ACC112 (cell line): ENCODE results near the gene HNRNPR.
A peak's percentile ranks its signal among the peaks of the same experiment; 100 is the strongest.
"Not testable (repeated sequence)": the region's sequence is repeated elsewhere in the genome, so short reads cannot be mapped to it uniquely, and the experiment has no call there.

Source experiments
- H2AFZ ChIP-seq: fragments of 200-600 bp; sonication (generic); one replicate; pipeline ENCODE4 v1.6.0; 2017; ENCODE audit warnings: antibody characterized with exemption, low read length; ENCODE audit not compliant: unreplicated experiment
- H3K27ac ChIP-seq: fragments of 200-600 bp; sonication (generic); 2 replicates; pipeline ENCODE4 v1.5.1; 2014; ENCODE audit warnings: low read depth, mild to moderate bottlenecking, antibody characterized with exemption, low read length, moderate library complexity
- H3K27me3 ChIP-seq: fragments of 200-600 bp; sonication (generic); 2 replicates; pipeline ENCODE4 v1.6.1; 2014; ENCODE audit warnings: mild to moderate bottlenecking, antibody characterized with exemption, low read length, moderate library complexity, mixed read lengths; ENCODE audit not compliant: insufficient read depth
- H3K36me3 ChIP-seq: fragments of 200-600 bp; sonication (generic); 2 replicates; pipeline ENCODE4 v1.6.1; 2016; ENCODE audit warnings: mild to moderate bottlenecking, antibody characterized with exemption, low read length, moderate library complexity, mixed read lengths; ENCODE audit not compliant: insufficient read depth
- H3K4me1 ChIP-seq: fragments of 200-600 bp; sonication (generic); one replicate; pipeline ENCODE4 v1.6.1; 2016; ENCODE audit warnings: low read length, mixed read lengths; ENCODE audit not compliant: insufficient read depth, unreplicated experiment, control insufficient read depth
- H3K4me3 ChIP-seq: fragments of 200-600 bp; sonication (generic); 2 replicates; pipeline ENCODE4 v1.5.1; 2014; ENCODE audit warnings: mild to moderate bottlenecking, low read depth, low read length
- H3K79me2 ChIP-seq: fragments of 200-600 bp; sonication (generic); one replicate; pipeline ENCODE4 v1.6.0; 2016; ENCODE audit warnings: low read length; ENCODE audit not compliant: control insufficient read depth, unreplicated experiment, insufficient read depth

The HNRNPR gene

DNA sequence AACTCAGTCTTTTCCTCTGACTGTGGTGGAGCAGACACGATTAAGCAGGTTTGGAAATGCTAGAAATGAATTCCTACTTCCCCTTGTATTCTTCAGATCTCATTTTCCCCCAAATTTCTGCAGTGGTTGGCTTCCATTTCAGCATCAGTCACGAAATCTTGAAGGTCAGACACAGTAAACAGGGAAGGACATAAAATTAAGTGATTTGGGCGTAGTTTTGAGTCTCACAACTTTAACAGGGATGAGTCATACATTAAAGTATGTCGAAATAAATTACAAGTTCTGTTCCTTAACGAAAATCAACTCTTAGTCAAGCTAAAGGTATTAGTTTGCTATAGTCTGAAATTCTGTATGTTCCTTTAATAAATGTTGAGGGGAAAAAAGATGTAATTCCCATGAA, 61.1 kb downstream of the HNRNPR start:
- Histone ChIP-seq H3K4me1 (peaks cover 35% of the 10 kb centered on the region), H3K4me3 (peak overlapping the region; percentile 19; the same call in 1 of the 2 replicates), H3K27me3 (no peaks in the 10 kb centered on the region), H3K27ac (peak overlapping the region; percentile 79), H2AFZ (no peak overlapping the region), H3K36me3 (peaks cover 24% of the 10 kb centered on the region), H3K79me2 (no peaks in the 10 kb centered on the region)

DNA sequence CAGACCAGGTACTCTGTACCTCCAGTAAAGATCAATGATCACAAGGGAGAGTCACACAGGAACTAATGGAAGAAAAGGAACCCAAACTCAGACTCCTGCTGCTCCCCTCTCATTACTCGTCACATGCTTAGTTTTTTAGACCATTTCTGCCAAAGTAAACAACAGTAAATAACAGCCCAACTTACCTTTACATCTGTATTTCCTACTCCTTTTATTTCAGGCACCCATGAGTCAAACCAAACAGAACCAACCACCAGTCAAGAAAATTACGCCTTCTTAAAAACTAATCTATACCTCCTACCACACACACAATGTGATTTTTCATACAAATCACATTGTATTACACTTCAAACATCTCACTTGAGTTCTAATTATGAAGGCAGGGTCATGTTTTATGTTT, 65.4 kb downstream of the HNRNPR start:
- Histone ChIP-seq H3K27ac (no peak overlapping the region), H3K79me2 (no peaks in the 10 kb centered on the region), H2AFZ (no peak overlapping the region), H3K4me3 (no peak overlapping the region), H3K36me3 (peaks cover 24% of the 10 kb centered on the region), H3K4me1 (peaks cover 34% of the 10 kb centered on the region), H3K27me3 (no peaks in the 10 kb centered on the region)

DNA sequence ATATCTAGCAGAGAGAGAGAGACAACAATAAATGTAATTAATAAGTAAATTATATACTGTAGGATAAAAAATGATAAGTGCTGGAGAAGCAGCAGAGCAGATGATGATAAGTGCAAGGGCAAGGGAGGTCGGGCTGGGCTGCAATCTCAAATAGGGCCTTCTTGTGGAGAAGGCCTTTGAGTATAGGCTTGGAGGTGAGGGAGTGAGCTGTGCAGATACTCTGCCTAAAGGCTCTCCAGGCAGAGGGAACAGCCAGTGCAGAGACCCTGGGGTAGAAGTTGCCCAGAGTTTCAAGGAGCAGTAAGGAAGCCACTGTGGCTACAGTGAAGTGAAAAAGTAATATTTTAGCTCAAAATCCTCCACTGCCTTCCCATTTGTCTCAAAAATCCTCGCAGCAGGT, 67.6 kb downstream of the HNRNPR start:
- peaks cover 23% of the 10 kb centered on the region for H3K4me1 ChIP-seq
- H3K27me3 ChIP-seq: no peaks in the 10 kb centered on the region
- peaks cover 12% of the 10 kb centered on the region; the same call in 1 of the 2 replicates for H3K36me3 ChIP-seq
- no peak overlapping the region for H2AFZ ChIP-seq
- no peak overlapping the region for H3K4me3 ChIP-seq
- no peaks in the 10 kb centered on the region for H3K79me2 ChIP-seq
- no peak overlapping the region for H3K27ac ChIP-seq

DNA sequence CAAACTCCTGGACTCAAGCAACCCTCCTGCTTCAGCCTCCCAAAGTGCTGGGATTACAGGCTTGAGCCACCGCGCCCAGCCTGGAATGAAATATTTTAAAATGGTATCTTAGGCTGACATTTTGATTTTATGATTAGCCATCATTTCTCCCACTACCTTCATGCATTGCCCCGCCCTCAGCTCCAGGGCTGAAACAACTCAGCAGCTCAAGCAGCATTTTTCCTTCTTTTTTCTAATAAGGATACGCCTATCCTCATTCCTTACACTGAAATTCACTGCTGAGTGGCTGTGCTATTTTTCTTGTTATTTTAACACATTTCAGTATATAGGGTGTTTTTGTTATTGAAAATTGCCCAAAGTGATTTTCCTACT, 70.0 kb downstream of the HNRNPR start:
- H2AFZ ChIP-seq: no peak overlapping the region
- H3K36me3 ChIP-seq: no peaks in the 10 kb centered on the region
- no peaks in the 10 kb centered on the region for H3K27me3 ChIP-seq
- no peak overlapping the region for H3K4me3 ChIP-seq
- H3K27ac ChIP-seq: no peak overlapping the region
- peaks cover 23% of the 10 kb centered on the region for H3K4me1 ChIP-seq
- H3K79me2 ChIP-seq: no peaks in the 10 kb centered on the region

DNA sequence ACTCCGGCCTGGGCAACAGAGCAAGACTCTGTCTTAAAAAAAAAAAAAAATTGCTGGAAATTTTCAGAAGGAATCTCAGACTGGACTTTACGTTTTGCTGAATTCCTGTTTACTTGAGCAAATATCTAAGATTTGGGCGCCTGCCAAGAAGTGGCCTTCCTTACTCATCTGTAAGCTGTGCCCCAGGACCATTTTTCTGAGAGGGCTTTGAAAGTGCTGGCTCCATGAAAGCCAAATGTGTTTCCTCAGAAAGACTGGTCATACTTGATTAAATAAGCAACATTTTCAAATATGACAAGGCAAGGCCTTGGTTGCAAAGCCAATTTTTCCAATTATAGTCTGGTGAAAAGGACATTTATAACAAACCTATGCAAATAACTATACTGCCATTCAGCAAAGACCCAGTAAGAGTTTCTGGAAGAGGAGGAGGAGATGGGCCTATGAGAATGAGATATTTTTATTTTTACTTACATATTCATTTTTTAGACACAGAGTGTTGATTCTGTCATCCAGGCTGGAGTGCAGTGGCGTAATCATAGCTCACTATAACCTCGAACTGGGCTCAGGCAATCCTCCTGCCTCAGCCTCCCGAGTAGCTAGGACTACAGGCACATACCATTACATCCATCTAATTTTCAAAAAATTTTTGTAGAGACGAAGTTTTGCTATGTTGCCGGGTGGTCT, 70.5 kb downstream of the HNRNPR start:
- Histone ChIP-seq H3K4me3 (no peak overlapping the region), H3K27ac (peak overlapping the region; percentile 9; the same call in 1 of the 2 replicates), H3K4me1 (peaks cover 19% of the 10 kb centered on the region), H3K79me2 (no peaks in the 10 kb centered on the region), H3K27me3 (no peaks in the 10 kb centered on the region), H2AFZ (no peak overlapping the region), H3K36me3 (no peaks in the 10 kb centered on the region)

DNA sequence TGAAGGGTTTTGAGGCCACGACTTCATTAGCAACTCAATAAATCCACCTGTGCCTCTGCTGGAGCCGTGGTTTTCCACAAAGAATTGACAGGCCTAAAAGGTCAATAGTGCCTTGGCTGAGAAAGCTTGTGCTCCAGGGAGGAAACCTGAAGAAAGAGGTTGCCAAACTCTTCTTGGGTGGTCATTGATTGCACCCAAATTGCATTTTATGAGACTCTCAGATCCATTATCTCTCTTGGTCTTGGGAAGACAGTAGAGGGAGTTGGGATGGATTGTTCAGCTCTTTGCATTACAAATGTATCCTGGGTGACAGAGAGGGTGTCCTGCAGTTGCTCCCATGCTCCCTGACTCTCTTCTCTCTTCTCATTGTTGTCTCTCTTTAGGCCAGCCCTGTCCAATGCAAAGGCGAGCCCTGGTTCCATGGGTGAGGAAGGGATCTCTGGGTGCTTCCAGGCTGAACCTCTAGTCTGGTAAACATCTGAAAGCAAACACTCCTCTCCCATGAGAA, 80.7 kb downstream of the HNRNPR start:
- H3K4me3 ChIP-seq: no peak overlapping the region
- H3K79me2 ChIP-seq: no peaks in the 10 kb centered on the region
- no peaks in the 10 kb centered on the region for H3K27me3 ChIP-seq
- H3K4me1 ChIP-seq: no peaks in the 10 kb centered on the region
- H3K36me3 ChIP-seq: no peaks in the 10 kb centered on the region
- H3K27ac ChIP-seq: no peak overlapping the region
- no peak overlapping the region for H2AFZ ChIP-seq

DNA sequence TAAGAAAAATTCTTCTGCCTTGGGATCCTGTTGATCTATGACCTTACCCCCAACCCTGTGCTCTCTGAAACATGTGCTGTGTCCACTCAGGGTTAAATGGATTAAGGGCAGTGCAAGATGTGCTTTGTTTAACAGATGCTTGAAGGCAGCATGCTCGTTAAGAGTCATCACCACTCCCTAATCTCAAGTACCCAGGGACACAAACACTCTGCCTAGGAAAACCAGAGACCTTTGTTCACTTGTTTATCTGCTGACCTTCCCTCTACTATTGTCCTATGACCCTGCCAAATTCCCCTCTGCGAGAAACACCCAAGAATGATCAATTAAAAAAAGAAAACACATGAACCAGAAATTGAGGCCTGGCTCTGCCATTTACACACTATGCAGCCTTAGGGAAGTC, 86.0 kb downstream of the HNRNPR start:
- H3K4me3 ChIP-seq, H3K36me3 ChIP-seq, H3K27me3 ChIP-seq, H2AFZ ChIP-seq, H3K27ac ChIP-seq, H3K4me1 ChIP-seq, H3K79me2 ChIP-seq: not testable (repeated sequence)

DNA sequence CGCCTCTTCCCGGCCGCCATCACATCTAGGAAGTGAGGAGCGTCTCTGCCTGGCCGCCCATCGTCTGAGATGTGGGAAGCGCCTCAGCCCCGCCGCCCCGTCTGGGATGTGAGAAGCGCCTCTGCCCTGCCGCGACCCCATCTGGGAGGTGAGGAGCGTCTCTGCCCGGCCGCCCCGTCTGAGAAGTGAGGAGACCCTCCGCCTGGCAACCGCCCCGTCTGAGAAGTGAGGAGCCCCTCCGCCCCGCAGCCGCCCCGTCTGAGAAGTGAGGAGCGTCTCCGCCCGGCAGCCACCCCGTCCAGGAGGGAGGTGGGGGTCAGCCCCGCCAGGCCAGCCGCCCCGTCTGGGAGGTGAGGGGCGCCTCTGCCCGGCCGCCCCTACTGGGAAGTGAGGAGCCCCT, 86.7 kb downstream of the HNRNPR start:
- not testable (repeated sequence) for H2AFZ ChIP-seq, H3K27me3 ChIP-seq, H3K4me1 ChIP-seq, H3K4me3 ChIP-seq, H3K36me3 ChIP-seq, H3K27ac ChIP-seq, H3K79me2 ChIP-seq
